Loucy (cell line): ENCODE measurements around the gene PTH2R.
"Not testable (repeated sequence)": the region's sequence is repeated elsewhere in the genome, so short reads cannot be mapped to it uniquely, and the experiment has no call there.

ENCODE experiments used
- CTCF ChIP-seq: fragments of 200-600 bp; sonication (generic); conservative IDR thresholded peaks from 2 replicates; pipeline ENCODE4 v1.5.1; 2014; ENCODE audit warnings: mild to moderate bottlenecking, antibody characterized with exemption, low read length
- EZH2phosphoT487 ChIP-seq: fragments of 200-600 bp; IDR thresholded peaks from 2 replicates; pipeline ENCODE4 v1.6.1; 2018; ENCODE audit warnings: antibody characterized with exemption, mild to moderate bottlenecking, moderate library complexity, borderline replicate concordance

- not testable (repeated sequence) for TF ChIP-seq CTCF, EZH2phosphoT487
Measured at GRCh38 chr2:208505365-208505764, 98.8 kb downstream of the PTH2R start.
